OCI-LY3 (cell line): ENCODE measurements around the gene CRIM1.

Source experiments
- H2AFZ ChIP-seq: fragments of 200-600, 300-600 bp; shearing (Covaris generic); 2 replicates; pipeline ENCODE4 v1.6.0; 2014; ENCODE audit warnings: antibody characterized with exemption, low read depth, low read length
- H3K27ac ChIP-seq: fragments of 200-600, 300-600 bp; sonication (generic); 2 replicates; pipeline ENCODE4 v1.5.1; 2014; ENCODE audit warnings: mild to moderate bottlenecking, low read length, moderate library complexity, mixed read lengths
- H3K27me3 ChIP-seq: fragments of 200-600, 300-600 bp; sonication (generic); 2 replicates; pipeline ENCODE4 v1.6.1; 2014; ENCODE audit warnings: low read depth, low read length, mixed read lengths
- H3K36me3 ChIP-seq: fragments of 200-600, 300-600 bp; sonication (generic); replicated peaks from 2 replicates; pipeline ENCODE3; 2014; ENCODE audit warnings: low read depth, low read length, mixed read lengths
- H3K4me1 ChIP-seq: fragments of 300-600, 200-600 bp; sonication (generic); 2 replicates; pipeline ENCODE4 v1.6.1; 2014; ENCODE audit warnings: low read length, mixed read lengths
- H3K4me2 ChIP-seq: fragments of 200-600, 300-600 bp; sonication (generic); 2 replicates; pipeline ENCODE4 v1.6.1; 2014; ENCODE audit warnings: low read length, mixed read lengths
- H3K4me3 ChIP-seq: fragments of 300-600, 200-600 bp; sonication (generic); 2 replicates; pipeline ENCODE4 v1.5.1; 2014; ENCODE audit warnings: antibody characterized with exemption, mild to moderate bottlenecking, low read length, moderate library complexity
- H3K79me2 ChIP-seq: fragments of 300-600, 200-600 bp; shearing (Covaris generic); 2 replicates; pipeline ENCODE4 v1.6.1; 2014; ENCODE audit warnings: mild to moderate bottlenecking, low read length, mixed read lengths
- H3K9ac ChIP-seq: fragments of 300-600, 200-600 bp; shearing (Covaris generic); 2 replicates; pipeline ENCODE4 v1.6.0; 2014; ENCODE audit warnings: mild to moderate bottlenecking, low read length, moderate library complexity
- H3K9me3 ChIP-seq: fragments of 200-600, 300-600 bp; shearing (Covaris generic); 2 replicates; pipeline ENCODE4 v1.6.1; 2014; ENCODE audit warnings: low read length, mixed read lengths; ENCODE audit not compliant: insufficient read depth
- H4K20me1 ChIP-seq: fragments of 200-600, 300-600 bp; sonication (generic); 2 replicates; pipeline ENCODE4 v1.6.1; 2016; ENCODE audit warnings: low read length, mixed read lengths; ENCODE audit not compliant: insufficient read depth
- EZH2phosphoT487 ChIP-seq: fragments of 200-600 bp; shearing (Covaris generic); IDR thresholded peaks from 2 replicates; pipeline ENCODE4 v1.6.1; 2018; ENCODE audit warnings: antibody characterized with exemption, mixed run types, low read depth
- TF ChIP-seq, protein P1 (sequence below): fragments of 200-600, 300-600 bp; sonication (generic); IDR thresholded peaks from 2 replicates; pipeline ENCODE4 v1.5.1; 2014; ENCODE audit warnings: antibody characterized with exemption, low read length, low read depth

The CRIM1 gene

DNA sequence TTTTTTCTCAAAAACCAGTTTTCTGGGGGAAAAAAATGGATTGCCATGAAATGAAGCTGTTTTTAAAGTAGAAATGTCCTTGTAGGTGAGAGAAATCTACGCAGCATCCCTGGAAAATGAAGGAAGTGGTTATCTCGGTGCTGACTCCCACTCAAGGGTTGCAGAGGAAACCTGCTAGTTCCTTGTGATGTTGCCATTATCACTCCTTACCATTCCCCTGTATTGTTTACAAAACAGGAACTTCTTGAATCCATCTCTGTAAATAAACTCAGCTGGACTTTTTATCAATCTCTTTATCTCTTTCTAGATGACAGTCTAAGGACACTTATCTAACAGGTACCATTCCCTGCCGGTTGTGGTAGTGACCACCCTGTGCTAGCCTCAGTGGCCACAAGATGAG is 181.2 kb downstream of the CRIM1 start:
- TF ChIP-seq, protein P1, sequence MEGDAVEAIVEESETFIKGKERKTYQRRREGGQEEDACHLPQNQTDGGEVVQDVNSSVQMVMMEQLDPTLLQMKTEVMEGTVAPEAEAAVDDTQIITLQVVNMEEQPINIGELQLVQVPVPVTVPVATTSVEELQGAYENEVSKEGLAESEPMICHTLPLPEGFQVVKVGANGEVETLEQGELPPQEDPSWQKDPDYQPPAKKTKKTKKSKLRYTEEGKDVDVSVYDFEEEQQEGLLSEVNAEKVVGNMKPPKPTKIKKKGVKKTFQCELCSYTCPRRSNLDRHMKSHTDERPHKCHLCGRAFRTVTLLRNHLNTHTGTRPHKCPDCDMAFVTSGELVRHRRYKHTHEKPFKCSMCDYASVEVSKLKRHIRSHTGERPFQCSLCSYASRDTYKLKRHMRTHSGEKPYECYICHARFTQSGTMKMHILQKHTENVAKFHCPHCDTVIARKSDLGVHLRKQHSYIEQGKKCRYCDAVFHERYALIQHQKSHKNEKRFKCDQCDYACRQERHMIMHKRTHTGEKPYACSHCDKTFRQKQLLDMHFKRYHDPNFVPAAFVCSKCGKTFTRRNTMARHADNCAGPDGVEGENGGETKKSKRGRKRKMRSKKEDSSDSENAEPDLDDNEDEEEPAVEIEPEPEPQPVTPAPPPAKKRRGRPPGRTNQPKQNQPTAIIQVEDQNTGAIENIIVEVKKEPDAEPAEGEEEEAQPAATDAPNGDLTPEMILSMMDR, result no peak
- no peak for TF ChIP-seq EZH2phosphoT487
- H3K4me1 ChIP-seq, result no peaks in the 10 kb centered on the region
- no peaks in the 10 kb centered on the region for H3K27me3 ChIP-seq
- H2AFZ ChIP-seq, result no peak overlapping the region
- H4K20me1 ChIP-seq, result no peaks in the 10 kb centered on the region
- no peak overlapping the region for H3K4me3 ChIP-seq
- no peaks in the 10 kb centered on the region for H3K36me3 ChIP-seq
- no peak overlapping the region for H3K27ac ChIP-seq
- H3K9me3 ChIP-seq, result no peaks in the 10 kb centered on the region
- H3K9ac ChIP-seq, result no peak overlapping the region
- no peaks in the 10 kb centered on the region for H3K79me2 ChIP-seq
- H3K4me2 ChIP-seq, result no peak overlapping the region

DNA sequence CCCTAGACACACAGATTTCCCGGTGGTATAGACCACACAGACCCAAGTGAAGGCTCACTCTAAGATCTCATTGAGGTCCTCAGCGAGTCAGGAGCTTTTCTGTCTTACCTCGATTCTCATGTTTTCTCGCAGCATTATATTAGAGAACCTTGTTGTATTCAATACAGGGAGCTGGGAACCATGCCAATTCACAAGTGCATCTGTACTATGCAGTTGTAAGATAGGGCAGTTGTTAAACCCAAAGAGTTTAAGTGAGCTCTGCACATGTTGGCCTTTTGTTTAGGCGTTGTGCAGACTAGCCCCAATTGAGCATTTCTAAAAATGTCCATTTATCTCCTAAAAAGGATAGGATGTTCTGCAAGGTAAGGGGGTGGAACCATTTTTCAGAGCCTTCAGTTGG is 182.8 kb downstream of the CRIM1 start:
- H2AFZ ChIP-seq, result no peak overlapping the region
- no peaks in the 10 kb centered on the region for H3K4me1 ChIP-seq
- no peak overlapping the region for H3K9ac ChIP-seq
- no peaks in the 10 kb centered on the region for H4K20me1 ChIP-seq
- H3K27ac ChIP-seq, result no peak overlapping the region
- H3K79me2 ChIP-seq, result no peaks in the 10 kb centered on the region
- H3K4me3 ChIP-seq, result no peak overlapping the region
- no peaks in the 10 kb centered on the region for H3K9me3 ChIP-seq
- H3K27me3 ChIP-seq, result no peaks in the 10 kb centered on the region
- no peak overlapping the region for H3K4me2 ChIP-seq
- no peaks in the 10 kb centered on the region for H3K36me3 ChIP-seq
- TF ChIP-seq, protein P1, result no peak
- TF ChIP-seq EZH2phosphoT487, result no peak

DNA sequence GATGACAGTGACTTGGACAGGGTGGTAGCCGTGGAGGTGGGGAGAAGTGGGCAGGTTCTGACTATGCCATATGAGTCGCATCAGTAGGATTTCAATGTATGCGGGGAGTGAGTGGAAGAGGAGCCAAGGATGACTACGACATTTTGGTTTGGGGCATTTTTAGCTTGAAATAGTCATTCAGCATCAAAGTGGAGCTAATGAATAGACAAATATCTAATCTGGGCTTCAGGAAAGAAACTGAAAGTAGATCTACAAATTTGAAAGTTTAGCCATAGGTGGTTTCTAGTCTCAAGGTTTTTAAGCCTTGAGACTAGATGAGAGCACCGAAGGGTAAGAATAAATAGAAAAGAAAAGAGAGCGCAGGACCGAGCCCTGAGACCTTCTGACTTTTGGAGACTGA is 184.1 kb downstream of the CRIM1 start:
- no peaks in the 10 kb centered on the region for H4K20me1 ChIP-seq
- no peaks in the 10 kb centered on the region for H3K36me3 ChIP-seq
- H3K9me3 ChIP-seq, result no peaks in the 10 kb centered on the region
- no peak overlapping the region for H2AFZ ChIP-seq
- no peaks in the 10 kb centered on the region for H3K27me3 ChIP-seq
- no peak overlapping the region for H3K4me3 ChIP-seq
- H3K4me1 ChIP-seq, result no peaks in the 10 kb centered on the region
- no peak for TF ChIP-seq EZH2phosphoT487
- TF ChIP-seq, protein P1, result no peak
- H3K9ac ChIP-seq, result no peak overlapping the region
- no peaks in the 10 kb centered on the region for H3K79me2 ChIP-seq
- no peak overlapping the region for H3K27ac ChIP-seq
- no peak overlapping the region for H3K4me2 ChIP-seq

DNA sequence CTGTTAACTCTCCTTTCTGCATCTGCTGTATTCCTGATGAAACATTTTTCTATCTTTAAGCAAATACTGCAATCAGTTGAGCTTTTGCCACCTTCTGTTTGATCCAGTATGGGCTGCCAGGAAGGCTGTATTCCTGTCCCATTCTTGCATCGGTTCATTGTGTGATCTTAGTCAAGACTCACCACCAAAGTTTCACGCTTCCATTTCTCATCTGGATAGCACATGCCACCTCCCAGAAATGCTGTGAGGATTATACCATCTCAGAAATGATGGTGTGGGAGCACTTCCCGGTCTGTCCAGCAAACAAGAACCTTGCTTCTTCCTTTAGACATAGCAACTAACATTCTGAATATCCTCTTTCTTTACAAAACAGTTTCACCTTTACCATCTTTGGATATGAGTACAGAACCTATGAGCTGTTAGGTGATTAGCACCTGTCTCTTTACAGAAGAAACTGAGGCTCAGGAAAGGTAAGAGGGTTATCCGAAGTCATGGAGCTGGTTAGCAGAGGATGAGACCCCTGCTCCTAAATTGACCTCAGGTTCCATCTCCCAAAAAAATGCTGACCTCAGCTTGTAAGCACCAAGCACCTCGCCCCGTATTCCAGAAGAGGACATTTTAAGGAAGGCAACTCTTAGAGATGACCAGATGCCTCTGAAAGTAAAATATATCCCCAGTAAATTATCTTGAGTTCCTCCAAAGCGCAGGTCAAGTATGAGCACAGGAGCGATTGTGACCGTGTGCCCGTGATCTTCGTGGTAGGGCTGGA is 185.6 kb downstream of the CRIM1 start:
- Histone ChIP-seq H3K9ac (no peak overlapping the region), H4K20me1 (no peaks in the 10 kb centered on the region), H3K79me2 (no peaks in the 10 kb centered on the region), H3K4me1 (no peaks in the 10 kb centered on the region), H3K9me3 (no peaks in the 10 kb centered on the region), H2AFZ (no peak overlapping the region), H3K27ac (no peak overlapping the region), H3K4me3 (no peak overlapping the region), H3K36me3 (no peaks in the 10 kb centered on the region), H3K4me2 (no peak overlapping the region), H3K27me3 (no peaks in the 10 kb centered on the region)
- TF ChIP-seq, protein P1, result no peak
- no peak for TF ChIP-seq EZH2phosphoT487
